HepG2 (cell line): ENCODE data around the gene PTH2. TPM values are rescaled to one million over a fixed set of nuclear protein-coding genes. Genes with fewer than 3 reads are reported as not detected.

Experiments
- AGO2 ChIP-seq: fragments of 200-400 bp; formaldehyde crosslinking; optimal IDR thresholded peaks from 2 replicates; pipeline ENCODE3; 2017; ENCODE audit warnings: mild to moderate bottlenecking, low read depth, low read length, moderate library complexity
- CCDC6 ChIP-seq: sonication (generic); formaldehyde crosslinking; IDR thresholded peaks from 2 replicates; pipeline ENCODE4 v1.8.1; 2022; ENCODE audit warnings: mild to moderate bottlenecking, missing genetic modification reagents, moderate library complexity
- CENPX ChIP-seq: sonication (generic); formaldehyde crosslinking; IDR thresholded peaks from 2 replicates; pipeline ENCODE4 v1.9.0; 2021; ENCODE audit warnings: mild to moderate bottlenecking, missing genetic modification reagents, moderate library complexity
- HOXA7 ChIP-seq: sonication (generic); formaldehyde crosslinking; IDR thresholded peaks from 2 replicates; pipeline ENCODE4 v1.8.1; 2022; ENCODE audit warnings: mild to moderate bottlenecking, missing genetic modification reagents, moderate library complexity
- HOXA9 ChIP-seq: sonication (generic); formaldehyde crosslinking; IDR thresholded peaks from 2 replicates; pipeline ENCODE4 v1.8.1; 2022; ENCODE audit warnings: missing genetic modification reagents, mild to moderate bottlenecking, moderate library complexity, borderline replicate concordance
- ZGPAT ChIP-seq: IDR thresholded peaks from 2 replicates; pipeline ENCODE4 v1.6.1; 2016; ENCODE audit warnings: mild to moderate bottlenecking
- ZNF124 ChIP-seq: sonication (generic); formaldehyde crosslinking; IDR thresholded peaks from 2 replicates; pipeline ENCODE4 v1.4.0; 2020; ENCODE audit warnings: missing genetic modification reagents
- ZNF17 ChIP-seq: sonication (generic); formaldehyde crosslinking; IDR thresholded peaks from 2 replicates; pipeline ENCODE4 v1.5.0; 2020; ENCODE audit warnings: mild to moderate bottlenecking, missing genetic modification reagents
- ZNF264 ChIP-seq: sonication (generic); formaldehyde crosslinking; IDR thresholded peaks from 2 replicates; pipeline ENCODE4 v1.4.0; 2020; ENCODE audit warnings: missing genetic modification reagents
- ZNF329 ChIP-seq: sonication (generic); formaldehyde crosslinking; IDR thresholded peaks from 2 replicates; pipeline ENCODE4 v1.9.0; 2021; ENCODE audit warnings: low read depth, mild to moderate bottlenecking, missing genetic modification reagents
- ZNF546 ChIP-seq: sonication (generic); formaldehyde crosslinking; conservative IDR thresholded peaks from 2 replicates; pipeline ENCODE4 v1.8.1; 2023; ENCODE audit warnings: mild to moderate bottlenecking, missing genetic modification reagents
- ZNF7 ChIP-seq: IDR thresholded peaks from 2 replicates; pipeline ENCODE4 v1.6.1; 2016; ENCODE audit warnings: missing biosample characterization, missing genetic modification reagents
- polyA plus RNA-seq, 8 experiments: library from polyadenylated mRNA; depleted of rRNA in 3 of 8; stranded (reverse) in 7 of 8; unstranded in 1 of 8; fragments of >200 nt; fragmentation: Illumina TruSeq in 4 of 8; extraction: Trizol in 4 of 8; gene quantifications; 2 replicates each; pipeline versions ENCODE4 v1.2.1 to v1.2.3, GENCODE V29; 2011 to 2016; ENCODE audit warnings: low read depth in 4 of 8, missing spikeins in 1 of 8, mixed read lengths in 1 of 8; ENCODE audit not compliant: insufficient read depth in 1 of 8
- total RNA-seq, 5 experiments: library from RNA; depleted of rRNA; stranded (reverse); fragments of >200 nt; fragmentation: Illumina TruSeq; extraction: Trizol; gene quantifications; 2 replicates each; pipeline ENCODE4 v1.2.3, GENCODE V29; 2016; ENCODE audit warnings: low read depth in 1 of 5
- TF ChIP-seq, protein P1 (sequence below): sonication (generic); formaldehyde crosslinking; IDR thresholded peaks from 2 replicates; pipeline ENCODE4 v1.5.1; 2020; ENCODE audit warnings: missing genetic modification reagents, mild to moderate bottlenecking, borderline replicate concordance
- TF ChIP-seq, protein P2 (sequence below): sonication (generic); formaldehyde crosslinking; IDR thresholded peaks from 2 replicates; pipeline ENCODE4 v1.4.0; 2020; ENCODE audit warnings: low read depth, mild to moderate bottlenecking, missing genetic modification reagents
- TF ChIP-seq, protein P3 (sequence below): sonication (generic); formaldehyde crosslinking; IDR thresholded peaks from 2 replicates; pipeline ENCODE4 v1.4.0; 2020; ENCODE audit warnings: missing genetic modification reagents, borderline replicate concordance
- TF ChIP-seq, protein P4 (sequence below): sonication (generic); formaldehyde crosslinking; conservative IDR thresholded peaks from 2 replicates; pipeline ENCODE4 v1.8.1; 2023; ENCODE audit warnings: missing genetic modification reagents

PTH2 gene
- total and polyA plus RNA-seq, 2 of the 13 experiments (the other 11 are each of a cell fraction or from before 2014, with no cell fraction given): not detected

- TF ChIP-seq, protein P1, sequence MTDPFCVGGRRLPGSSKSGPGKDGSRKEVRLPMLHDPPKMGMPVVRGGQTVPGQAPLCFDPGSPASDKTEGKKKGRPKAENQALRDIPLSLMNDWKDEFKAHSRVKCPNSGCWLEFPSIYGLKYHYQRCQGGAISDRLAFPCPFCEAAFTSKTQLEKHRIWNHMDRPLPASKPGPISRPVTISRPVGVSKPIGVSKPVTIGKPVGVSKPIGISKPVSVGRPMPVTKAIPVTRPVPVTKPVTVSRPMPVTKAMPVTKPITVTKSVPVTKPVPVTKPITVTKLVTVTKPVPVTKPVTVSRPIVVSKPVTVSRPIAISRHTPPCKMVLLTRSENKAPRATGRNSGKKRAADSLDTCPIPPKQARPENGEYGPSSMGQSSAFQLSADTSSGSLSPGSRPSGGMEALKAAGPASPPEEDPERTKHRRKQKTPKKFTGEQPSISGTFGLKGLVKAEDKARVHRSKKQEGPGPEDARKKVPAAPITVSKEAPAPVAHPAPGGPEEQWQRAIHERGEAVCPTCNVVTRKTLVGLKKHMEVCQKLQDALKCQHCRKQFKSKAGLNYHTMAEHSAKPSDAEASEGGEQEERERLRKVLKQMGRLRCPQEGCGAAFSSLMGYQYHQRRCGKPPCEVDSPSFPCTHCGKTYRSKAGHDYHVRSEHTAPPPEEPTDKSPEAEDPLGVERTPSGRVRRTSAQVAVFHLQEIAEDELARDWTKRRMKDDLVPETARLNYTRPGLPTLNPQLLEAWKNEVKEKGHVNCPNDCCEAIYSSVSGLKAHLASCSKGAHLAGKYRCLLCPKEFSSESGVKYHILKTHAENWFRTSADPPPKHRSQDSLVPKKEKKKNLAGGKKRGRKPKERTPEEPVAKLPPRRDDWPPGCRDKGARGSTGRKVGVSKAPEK: no peak
- no peak for TF ChIP-seq ZNF264 (CRISPR knock-in tag)
- TF ChIP-seq, protein P2, sequence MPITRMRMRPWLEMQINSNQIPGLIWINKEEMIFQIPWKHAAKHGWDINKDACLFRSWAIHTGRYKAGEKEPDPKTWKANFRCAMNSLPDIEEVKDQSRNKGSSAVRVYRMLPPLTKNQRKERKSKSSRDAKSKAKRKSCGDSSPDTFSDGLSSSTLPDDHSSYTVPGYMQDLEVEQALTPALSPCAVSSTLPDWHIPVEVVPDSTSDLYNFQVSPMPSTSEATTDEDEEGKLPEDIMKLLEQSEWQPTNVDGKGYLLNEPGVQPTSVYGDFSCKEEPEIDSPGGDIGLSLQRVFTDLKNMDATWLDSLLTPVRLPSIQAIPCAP (CRISPR knock-in tag): peak; percentile 26; the same call in 1 of the 2 replicates
- no peak for TF ChIP-seq ZNF7
- TF ChIP-seq, protein P3, sequence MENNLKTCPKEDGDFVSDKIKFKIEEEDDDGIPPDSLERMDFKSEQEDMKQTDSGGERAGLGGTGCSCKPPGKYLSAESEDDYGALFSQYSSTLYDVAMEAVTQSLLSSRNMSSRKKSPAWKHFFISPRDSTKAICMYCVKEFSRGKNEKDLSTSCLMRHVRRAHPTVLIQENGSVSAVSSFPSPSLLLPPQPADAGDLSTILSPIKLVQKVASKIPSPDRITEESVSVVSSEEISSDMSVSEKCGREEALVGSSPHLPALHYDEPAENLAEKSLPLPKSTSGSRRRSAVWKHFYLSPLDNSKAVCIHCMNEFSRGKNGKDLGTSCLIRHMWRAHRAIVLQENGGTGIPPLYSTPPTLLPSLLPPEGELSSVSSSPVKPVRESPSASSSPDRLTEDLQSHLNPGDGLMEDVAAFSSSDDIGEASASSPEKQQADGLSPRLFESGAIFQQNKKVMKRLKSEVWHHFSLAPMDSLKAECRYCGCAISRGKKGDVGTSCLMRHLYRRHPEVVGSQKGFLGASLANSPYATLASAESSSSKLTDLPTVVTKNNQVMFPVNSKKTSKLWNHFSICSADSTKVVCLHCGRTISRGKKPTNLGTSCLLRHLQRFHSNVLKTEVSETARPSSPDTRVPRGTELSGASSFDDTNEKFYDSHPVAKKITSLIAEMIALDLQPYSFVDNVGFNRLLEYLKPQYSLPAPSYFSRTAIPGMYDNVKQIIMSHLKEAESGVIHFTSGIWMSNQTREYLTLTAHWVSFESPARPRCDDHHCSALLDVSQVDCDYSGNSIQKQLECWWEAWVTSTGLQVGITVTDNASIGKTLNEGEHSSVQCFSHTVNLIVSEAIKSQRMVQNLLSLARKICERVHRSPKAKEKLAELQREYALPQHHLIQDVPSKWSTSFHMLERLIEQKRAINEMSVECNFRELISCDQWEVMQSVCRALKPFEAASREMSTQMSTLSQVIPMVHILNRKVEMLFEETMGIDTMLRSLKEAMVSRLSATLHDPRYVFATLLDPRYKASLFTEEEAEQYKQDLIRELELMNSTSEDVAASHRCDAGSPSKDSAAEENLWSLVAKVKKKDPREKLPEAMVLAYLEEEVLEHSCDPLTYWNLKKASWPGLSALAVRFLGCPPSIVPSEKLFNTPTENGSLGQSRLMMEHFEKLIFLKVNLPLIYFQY (CRISPR knock-in tag): no peak; the same call in 1 of the 2 replicates
- peak; percentile 53; the same call in 1 of the 2 replicates for TF ChIP-seq ZGPAT (CRISPR knock-in tag)
- no peak for TF ChIP-seq ZNF17 (CRISPR knock-in tag)
- TF ChIP-seq, protein P4, sequence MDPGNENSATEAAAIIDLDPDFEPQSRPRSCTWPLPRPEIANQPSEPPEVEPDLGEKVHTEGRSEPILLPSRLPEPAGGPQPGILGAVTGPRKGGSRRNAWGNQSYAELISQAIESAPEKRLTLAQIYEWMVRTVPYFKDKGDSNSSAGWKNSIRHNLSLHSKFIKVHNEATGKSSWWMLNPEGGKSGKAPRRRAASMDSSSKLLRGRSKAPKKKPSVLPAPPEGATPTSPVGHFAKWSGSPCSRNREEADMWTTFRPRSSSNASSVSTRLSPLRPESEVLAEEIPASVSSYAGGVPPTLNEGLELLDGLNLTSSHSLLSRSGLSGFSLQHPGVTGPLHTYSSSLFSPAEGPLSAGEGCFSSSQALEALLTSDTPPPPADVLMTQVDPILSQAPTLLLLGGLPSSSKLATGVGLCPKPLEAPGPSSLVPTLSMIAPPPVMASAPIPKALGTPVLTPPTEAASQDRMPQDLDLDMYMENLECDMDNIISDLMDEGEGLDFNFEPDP: no peak
- no peak for TF ChIP-seq HOXA7
- TF ChIP-seq HOXA9: no peak
- TF ChIP-seq ZNF329 (CRISPR knock-in tag): no peak
- TF ChIP-seq CCDC6: no peak
- no peak for TF ChIP-seq CENPX
- peak; percentile 52; the same call in 1 of the 2 replicates for TF ChIP-seq ZNF124 (CRISPR knock-in tag)
- no peak for TF ChIP-seq ZNF546 (CRISPR knock-in tag)
- peak; percentile 29 for TF ChIP-seq AGO2
These were observed 20.3 kb upstream of the PTH2 start (continued) for GRCh38 chr19:49443366-49444099.
